GM19467 (cell line): ENCODE data around the gene SLCO1B1.

ENCODE experiments used
- ATAC-seq: cut with Tn5 transposase; IDR thresholded peaks from one replicate; pipeline ENCODE4 v1.9.1; 2021; ENCODE audit warnings: mild to moderate bottlenecking, moderate library complexity; ENCODE audit not compliant: unreplicated experiment

Gene SLCO1B1

DNA sequence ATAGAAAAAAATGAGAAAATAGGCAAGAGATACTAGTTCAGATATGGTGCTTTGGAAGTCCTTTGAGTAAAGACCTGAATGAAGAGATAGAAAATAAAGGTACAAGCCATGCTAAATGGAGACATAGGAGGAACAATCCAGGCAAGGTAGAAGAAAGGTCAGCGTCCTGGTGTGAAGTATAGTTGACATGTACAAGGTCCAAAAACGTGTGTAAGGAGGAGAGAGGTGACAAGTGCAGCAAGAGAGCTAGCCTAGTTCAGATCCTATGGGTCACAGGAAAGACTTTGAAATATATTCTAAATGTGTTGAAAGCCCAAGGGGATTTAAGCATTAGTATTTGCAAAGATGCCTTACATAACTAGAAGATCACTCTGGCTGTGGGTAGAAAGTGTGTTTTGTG, 88.2 kb downstream of the SLCO1B1 start:
- ATAC-seq = no peak

DNA sequence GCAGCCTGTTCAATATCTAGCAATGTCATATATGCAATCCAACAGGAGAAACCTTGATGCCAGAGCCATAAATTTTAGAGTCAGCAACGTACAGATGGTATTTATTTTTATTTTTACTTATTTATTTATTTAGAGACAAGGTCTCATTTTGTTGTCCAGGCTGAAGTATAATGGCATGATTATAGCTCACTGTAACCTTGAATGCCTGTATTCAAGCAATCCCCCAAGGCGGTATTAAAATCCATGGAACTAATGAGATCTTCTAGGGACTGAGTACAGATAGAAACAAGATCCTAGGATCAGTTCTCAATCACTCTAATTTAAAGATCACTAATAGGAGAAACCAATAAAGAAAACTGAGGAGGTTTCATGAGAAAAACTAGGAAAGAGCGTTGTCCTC, 89.3 kb downstream of the SLCO1B1 start:
- ATAC-seq = no peak

DNA sequence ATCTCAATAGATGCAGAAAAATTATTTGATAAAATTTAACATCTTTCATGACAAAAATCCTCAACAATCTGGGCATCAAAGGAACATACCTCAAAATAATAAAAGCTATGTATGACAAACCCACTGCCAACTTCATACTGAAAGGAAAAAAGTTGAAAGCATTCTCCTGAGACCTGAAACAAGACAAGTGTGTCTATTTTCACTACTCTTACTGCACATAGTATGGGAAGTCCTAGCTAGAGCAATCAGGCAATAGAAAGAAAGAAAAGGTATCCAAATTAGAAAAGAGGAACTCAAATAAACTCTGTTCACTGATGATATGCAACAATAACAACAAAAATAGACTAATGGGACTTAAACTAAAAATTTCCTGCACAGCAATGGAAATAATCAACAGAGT, 90.1 kb downstream of the SLCO1B1 start:
- no peak for ATAC-seq

DNA sequence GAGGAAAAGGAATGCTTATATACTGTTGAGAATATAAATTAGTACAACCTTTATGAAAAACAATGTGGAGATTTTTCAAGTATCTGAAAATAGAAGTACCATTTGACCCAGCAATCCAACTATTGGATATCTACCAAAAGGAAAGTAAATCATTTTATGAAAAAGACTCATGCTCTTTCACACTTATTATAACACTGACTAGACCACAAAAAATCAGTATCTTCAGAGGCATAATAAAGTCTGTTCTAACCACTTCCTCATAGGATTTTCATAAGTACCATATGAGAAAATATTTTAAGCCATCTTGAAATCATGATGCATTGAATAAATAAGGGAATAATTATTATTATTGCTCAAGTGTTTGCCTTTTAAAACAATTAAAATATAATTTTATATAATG, 90.8 kb downstream of the SLCO1B1 start:
- ATAC-seq = no peak

DNA sequence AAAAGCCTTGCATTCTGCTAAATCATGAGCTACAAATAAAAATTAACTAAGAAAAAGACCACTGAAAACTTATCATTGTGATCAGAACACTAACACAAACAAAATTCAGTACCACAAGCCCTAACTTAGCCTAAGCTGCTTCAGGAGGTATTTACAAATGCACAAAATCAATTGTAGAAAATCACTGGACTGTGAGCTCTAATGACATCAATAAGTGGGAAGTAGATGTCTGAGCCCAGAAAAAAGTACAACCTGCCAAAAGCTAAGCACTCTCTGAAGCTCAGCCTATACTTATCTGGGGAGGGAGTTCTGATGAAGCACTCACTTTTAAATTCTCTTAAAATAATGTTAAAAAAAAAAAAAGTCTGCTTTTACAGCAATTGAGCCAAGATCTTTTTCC, 92.9 kb downstream of the SLCO1B1 start:
- ATAC-seq = no peak

DNA sequence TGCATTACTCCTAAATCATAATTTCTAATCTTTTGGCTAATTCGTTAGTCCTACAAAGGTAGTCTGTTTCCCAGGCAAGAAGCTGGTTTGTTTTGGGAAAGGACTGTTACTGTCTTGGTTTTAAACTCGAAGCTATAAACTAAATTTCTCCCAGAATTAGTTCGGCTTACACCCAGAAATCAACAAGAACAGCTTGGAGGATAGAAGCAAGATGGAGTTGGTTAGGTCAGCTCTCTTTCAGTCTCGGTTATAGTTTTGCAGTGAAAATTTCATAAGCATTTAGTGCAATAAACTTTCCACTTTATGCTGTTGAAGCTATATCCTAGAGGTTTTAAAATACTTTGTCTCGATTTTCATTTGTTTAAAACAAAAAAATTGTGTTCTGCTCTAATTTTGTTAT, 103.4 kb downstream of the SLCO1B1 start:
- no peak for ATAC-seq

DNA sequence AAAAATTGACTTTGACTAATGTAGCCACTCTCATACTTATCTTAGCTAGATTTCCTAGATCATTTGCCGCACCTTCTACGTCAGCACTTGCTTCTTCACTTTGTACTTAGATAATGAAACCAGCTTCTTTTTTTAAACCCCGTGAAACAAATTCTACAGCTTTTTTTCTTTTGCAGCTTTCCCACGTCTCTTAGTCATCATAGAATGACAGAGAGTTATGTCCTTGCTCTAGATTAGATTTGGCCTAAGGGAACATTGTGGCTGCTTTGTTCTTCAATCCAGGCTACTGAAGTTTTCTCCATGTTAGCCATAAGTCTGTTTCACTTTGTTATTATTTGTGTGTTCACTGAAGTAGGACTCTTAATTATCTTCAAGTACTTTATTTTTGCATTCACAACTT, 108.9 kb downstream of the SLCO1B1 start:
- ATAC-seq = no peak

DNA sequence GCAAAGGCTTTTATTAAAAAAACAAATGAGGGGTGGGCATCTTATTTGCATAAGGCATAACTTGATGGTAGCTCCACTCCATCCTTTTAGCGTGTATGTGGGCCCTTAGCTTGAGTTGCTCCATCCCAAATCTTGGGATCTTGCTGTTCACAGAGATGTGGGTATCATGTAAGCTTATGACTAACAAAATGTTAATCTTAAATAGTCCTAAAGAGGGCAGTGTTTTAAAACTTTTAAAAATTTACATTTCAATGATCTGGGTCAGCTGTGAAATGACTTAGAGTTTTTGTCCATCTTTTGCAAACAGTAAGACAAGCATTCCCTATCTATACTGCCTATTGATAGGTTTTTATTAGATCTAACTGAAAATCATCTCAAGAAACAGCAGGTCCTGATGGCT, 117.7 kb downstream of the SLCO1B1 start:
- ATAC-seq = no peak

DNA sequence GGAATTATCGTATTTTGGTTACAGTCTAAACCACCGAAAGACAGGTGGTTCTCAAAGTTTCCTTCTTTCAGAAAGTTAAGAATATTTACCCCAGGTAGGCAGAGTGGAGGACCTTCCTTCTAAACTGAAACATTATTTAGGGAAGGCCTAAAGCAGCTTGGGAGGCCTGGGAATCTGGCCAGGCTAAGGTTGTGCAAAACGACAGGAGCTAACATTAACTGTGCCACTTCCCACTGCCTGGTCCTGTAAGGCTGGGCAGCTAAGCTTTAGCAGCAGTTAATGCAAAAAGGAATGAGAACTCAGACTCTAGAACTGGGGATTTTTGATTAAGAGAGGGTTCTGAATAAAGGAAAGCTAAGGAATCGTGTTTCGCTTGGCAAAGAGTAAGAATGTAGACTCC, 121.1 kb downstream of the SLCO1B1 start:
- no peak for ATAC-seq

DNA sequence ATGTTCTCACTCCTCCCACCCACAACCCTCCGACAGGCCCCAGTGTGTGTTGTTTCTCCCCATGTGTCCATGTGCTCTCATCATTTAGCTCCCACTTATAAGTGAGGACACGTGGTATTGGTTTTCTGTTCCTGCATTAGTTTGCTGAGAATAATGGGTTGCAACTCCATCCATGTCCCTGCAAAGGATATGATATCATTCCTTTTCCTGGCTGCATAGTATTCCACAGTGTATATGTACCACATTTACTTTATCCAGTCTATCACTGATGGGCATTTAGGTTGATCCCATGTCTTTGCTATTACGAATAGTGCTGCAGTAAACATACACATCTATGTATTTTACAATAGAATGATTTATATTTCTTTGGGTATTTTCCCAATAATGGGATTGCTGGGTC, 126.2 kb downstream of the SLCO1B1 start:
- ATAC-seq = no peak

DNA sequence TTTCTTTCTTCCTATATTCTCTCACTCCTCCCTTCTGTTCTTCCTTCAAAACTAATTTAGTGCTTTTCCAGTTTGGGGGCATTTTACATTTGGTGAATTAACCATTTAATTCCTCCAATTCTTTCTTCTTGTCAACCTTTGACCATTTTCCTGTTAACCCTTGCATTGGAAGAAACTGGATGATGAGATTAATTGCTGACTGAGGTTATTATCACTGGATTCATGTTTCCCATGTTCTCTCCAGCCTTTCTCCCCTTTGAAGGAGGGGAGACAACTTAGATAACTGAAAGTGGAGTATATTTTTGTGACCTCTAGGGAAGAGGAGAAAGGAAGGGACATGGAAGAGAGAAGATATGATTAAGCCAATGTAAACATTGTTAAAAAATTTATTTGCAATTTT, 133.2 kb downstream of the SLCO1B1 start:
- no peak for ATAC-seq

DNA sequence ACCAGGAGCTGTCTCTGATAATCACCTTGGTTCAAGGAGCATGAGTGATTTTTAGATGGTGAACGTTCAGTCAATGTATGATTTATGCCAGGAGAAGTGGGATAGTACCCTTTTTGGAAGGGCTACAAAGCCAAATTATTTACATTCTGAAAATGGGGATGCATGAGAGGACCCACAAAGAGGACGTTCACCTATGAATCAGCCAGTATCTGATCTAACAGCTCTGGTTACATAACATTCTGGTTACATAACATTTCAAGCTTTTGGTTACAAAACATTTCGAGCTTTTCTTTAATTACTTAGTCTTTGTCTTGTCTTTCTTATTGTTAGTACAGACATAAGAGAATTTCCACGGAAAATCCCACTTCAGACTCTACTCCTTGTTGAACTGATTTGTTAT, 134.9 kb downstream of the SLCO1B1 start:
- no peak for ATAC-seq

DNA sequence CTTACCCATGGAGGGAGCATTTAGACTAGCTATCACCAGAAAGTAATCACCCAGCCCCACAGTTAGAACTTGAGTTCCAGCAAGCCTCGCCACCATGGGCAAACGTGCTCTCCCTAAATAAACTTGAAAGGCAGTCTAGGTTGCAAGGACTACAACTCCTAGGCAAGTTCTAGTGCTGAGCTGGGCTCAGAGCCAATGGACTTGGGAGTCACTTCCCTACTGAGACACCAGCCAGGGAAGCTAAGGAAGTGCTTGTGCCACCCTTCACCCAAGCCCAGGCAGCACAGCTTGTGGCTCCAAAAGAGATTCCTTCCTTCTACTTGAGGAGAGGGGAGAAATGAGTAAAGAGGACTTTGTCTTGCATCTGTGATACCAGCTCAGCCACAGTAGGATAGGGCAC, 145.8 kb downstream of the SLCO1B1 start:
- no peak for ATAC-seq
